ENCODE results near the gene STOX2. TPM values are rescaled to one million over a fixed set of nuclear protein-coding genes. Genes with fewer than 3 reads are reported as not detected.

Gene STOX2, protein sequence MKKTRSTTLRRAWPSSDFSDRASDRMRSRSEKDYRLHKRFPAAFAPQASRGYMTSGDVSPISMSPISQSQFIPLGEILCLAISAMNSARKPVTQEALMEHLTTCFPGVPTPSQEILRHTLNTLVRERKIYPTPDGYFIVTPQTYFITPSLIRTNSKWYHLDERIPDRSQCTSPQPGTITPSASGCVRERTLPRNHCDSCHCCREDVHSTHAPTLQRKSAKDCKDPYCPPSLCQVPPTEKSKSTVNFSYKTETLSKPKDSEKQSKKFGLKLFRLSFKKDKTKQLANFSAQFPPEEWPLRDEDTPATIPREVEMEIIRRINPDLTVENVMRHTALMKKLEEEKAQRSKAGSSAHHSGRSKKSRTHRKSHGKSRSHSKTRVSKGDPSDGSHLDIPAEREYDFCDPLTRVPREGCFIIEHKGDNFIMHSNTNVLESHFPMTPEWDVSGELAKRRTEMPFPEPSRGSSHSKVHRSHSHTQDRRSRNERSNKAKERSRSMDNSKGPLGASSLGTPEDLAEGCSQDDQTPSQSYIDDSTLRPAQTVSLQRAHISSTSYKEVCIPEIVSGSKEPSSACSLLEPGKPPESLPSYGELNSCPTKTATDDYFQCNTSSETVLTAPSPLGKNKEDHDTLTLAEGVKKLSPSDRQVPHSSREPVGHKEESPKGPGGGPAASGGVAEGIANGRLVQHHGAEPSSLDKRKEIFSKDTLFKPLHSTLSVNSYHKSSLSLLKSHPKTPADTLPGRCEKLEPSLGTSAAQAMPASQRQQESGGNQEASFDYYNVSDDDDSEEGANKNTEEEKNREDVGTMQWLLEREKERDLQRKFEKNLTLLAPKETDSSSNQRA (N-terminal part only)
- total RNA-seq = 10 to 100 TPM in 1 of 2 donors, 1 to 10 TPM in 1; 9.1 to 11.2 TPM
- long read RNA-seq, partial matches to known transcripts = 4 of 6 reads
- long read RNA-seq, other reads (novel, unspliced or antisense) = 2 of 6 reads

DNA sequence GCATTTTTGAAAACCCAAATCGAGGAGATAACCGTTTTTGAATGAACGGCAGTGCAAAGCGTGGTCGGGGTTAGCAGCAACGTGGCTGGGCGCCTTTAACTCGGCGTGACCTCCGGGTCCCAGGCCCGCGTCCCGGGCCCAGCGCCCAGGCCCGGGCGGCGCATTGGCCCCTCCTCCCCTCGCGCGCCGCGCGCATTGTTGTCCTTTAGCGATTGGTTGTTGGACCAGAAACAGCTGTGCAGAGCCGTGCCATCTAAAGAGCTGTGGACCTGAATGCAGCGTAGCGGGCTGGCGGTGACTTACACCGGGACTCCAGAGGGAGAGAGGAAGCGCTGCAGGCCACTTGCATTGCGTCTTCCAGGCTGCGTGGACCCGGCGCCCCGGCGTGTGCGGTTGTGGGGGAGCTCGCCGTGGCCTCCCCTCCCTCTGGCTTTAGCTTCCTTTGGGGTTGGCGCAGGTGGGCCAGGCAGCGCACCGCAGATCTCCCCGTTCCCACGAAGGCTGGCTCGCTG is at the start of gene STOX2:
STOX2 (plus strand) TSS at position 227 of the 512 bp plus-strand sequence. CDS start 1,484 bp downstream, outside the sequence.
- intact Hi-C loops (cut with DNase I) = loop anchor here (2.0 to 10.0 kb wide), 3 partner anchors 60 to 84 kb away; no protein-coding TSS in a partner anchor
- ATAC-seq (peak; percentile 88 to 95), DNase-seq (peak; percentile 85)

DNA sequence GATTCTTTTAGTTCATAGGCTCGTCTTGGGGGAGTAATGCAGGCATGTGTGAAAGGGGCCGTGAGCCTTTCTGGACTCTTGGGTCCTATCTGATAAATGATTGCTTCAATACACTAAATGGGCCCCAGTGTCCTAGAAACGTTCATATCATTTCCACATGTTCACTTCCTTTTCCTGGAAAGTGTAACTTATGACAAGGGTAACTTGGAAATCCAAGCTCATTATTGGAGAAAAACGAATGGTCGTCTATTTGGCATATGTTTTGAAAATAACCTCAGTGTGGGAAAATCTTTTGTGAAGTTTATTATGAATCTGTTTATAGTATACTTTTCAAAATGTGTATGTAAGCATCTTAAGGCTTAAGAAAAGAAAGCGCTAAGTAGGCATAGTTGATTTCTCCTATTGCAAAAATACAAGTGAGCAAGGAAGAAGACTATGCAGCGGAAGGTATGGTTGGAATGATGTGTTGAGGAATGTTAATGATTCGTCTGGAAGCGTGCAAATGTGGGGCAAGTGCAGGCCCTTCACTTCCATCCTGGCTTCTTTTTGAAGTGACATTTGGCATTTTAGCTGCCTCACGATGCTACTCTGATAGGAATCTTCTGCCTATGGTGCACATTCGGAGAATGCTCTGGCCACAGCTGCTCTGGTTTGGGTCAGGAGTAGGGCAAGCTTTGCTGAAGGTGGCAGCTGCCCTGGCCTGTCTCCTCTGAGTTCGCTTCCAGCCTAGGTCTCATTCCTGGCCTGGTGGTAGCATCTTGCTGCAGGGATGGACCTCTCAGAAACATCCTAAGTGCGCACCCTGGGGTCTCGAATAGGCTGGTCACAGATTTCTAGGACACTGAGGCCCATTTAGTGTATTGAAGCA is 49.5 kb upstream of the STOX2 start:
- ATAC-seq (no peak), DNase-seq (no peak)
- intact Hi-C loops (cut with DNase I) = no loop called here

DNA sequence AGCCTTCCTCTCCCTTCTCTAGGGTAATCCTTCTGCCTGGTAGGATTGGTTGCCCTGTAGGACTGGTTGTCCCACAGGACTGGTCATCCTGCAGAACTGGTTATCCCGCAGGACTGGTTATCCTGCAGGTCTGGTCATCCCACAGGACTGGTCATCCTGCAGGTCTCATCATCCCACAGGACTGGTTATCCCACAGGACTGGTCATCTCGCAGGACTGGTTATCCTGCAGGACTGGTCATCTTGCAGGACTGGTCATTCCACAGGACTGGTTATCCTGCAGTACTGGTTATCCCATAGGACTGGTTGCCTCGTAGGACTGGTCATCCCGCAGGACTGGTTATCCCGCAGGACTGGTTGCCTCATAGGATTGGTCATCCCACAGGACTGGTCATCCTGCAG is 48.1 kb upstream of the STOX2 start:
- intact Hi-C loops (cut with DNase I) = no loop called here
- DNase-seq = no peak
- ATAC-seq = no peak

DNA sequence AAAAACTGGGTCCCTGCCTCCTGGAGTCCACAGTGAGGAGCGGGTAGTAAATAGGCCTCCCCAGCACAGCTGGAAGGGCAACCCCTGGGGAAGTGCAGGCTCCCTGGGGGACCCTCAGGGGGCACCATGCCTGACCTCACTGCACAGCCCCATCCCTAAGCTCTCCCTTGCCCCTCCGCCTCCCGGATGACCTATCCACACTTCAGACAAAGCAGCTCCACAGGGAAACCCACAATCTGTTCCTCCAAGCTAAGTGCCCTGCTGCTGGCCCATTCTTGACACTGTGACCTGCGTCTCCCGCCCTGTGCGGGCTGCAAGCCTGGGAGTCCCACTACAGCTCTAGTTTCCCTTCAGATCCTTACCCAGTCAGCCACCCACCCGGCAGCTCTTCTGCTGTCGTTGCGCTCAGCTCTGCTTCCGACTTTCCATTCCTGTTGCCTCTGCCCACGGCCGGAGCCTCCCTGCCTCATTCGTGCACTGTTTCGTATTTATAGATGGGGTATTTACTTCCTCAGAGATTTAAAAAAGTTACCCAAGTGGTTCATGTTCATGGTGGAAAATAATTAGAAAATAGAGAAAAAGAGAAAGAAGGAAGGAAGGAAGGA is 47.0 kb upstream of the STOX2 start:
- intact Hi-C loops (cut with DNase I) = no loop called here
- no peak for DNase-seq

DNA sequence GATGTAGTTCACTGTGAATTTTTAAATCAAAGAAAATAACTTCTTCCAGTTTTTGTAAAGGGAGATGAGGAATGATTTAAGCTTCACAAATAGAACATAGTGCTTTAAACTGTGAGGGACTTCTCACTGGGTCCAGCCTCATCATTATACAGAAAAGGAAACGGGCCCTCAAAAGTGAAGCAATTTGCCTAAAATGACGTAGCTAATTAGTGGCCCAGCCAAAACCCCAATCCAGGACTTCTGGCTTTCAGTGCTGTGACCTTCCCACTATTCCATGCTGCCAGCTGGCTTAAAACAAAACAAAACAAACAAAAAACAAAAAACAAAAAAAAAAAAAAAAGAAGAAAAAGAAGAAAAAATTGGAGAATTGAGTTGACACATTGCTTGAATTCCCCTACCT is 45.0 kb upstream of the STOX2 start:
- ATAC-seq (peak in 1 of 2 donors; percentile 49), DNase-seq (no peak)
- intact Hi-C loops (cut with DNase I) = no loop called here

More for the DNA sequence above, 47.0 kb upstream of the STOX2 start:
- ATAC-seq = no peak

DNA sequence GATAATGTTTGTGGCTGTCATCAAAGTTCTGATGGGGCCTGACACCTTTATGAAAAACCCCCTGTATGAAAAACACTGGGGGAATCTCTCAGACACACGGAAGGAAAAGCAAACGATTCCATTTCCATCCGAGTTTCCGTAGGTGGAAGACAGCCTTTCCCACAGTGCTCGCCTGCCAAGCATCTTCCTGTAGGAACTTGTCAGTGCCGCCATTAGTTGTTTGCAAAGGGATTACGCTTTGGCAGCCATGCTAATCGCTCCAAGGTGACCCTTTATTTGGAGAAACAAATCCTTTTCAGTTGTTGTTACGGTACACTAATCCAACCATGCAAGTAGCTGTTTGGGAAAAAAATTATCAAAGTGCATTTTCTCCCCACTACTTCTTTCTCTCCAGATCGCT is 44.4 kb upstream of the STOX2 start:
- intact Hi-C loops (cut with DNase I) = no loop called here
- ATAC-seq (no peak), DNase-seq (no peak)

DNA sequence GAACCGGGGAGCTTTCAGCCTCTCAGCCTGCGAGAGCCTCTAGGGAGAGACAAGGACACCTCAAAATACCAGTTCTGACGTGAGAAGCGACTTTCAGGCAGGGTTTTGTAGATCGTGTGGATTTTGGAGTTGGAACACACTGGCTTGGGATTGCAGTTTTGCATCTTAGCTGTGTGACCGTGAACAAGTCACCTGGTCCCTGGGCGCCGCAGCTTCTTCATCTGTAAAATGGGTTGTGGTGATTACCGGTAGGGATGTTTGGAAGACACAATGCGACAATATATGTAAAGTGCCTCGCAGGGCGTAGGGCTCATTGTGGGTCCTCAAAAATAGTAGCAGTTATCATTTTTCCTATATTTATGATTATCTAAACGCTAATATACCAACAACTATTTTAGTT is 43.7 kb upstream of the STOX2 start:
- ATAC-seq (no peak), DNase-seq (no peak)
- intact Hi-C loops (cut with DNase I) = no loop called here

DNA sequence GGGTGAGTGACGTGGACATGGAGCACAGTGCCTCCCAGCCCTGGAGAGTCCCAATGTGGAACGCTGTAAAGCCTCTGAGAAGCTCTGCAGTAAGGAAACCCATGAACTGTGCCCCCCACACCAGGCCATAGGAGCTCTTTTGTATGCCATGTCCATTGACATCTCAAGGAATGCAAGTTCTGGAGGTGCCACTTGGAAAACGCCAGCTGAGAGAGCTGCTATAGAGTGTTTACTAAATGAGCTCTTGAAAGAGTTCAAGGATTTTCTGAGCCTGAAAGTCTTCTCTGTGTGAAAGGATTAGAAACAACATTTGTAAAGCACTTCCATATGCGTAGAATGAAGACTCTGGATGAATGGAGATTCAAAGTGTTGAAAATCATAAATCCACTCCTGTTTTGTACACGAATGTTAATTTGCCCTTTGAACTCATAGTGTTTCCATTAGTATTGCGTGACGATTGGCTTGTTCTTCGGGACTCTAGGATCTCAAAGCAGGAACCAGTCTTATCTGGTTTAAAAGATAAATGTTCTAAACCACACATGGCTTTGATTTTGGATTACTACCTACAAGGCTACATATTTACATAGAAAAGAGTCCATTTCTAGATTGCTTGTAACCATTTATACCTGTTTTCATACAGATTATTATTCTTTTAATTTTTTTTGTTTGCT is 41.8 kb upstream of the STOX2 start:
- DNase-seq = no peak
- no peak for ATAC-seq
- intact Hi-C loops (cut with DNase I) = no loop called here

DNA sequence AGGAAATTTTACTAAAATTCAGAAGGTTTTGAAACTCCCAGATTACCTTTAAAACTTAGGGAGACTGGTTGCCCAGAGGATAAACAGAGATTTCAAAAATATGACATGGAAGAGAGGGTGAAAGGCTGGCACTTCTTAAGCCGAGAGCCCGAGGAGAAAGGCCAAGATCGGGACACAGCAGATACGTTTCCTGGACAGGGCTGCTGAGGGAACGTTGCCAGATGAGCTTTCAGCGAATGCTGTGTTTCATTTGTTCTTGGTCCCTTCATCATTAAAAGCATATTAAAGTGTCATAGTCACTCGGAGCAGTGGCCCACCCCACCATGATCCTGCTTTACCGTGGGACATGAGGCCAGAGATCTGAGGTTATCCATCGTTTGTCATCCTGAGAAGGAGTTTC is 37.9 kb upstream of the STOX2 start:
- DNase-seq = no peak
- ATAC-seq = peak in 1 of 2 donors; percentile 32
- intact Hi-C loops (cut with DNase I) = no loop called here

DNA sequence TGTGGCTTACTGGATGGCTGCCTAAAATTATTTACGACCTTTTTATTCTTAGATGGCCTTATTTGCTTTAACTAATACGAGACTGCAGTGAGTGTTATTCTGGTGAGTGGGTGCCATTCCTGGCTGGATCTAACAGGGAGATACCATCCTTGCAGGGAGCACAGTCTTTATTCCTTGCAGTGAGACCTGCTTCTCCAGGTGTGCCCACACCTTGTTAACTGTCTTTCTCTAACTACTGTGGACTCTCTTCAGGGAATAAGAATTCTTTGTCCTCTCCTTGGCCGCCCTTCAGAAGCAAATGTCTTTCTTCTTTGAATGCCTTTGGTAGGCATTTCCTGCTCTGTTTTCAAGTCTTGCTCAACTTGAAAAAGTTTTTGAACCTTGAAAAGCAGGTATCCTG is 34.1 kb upstream of the STOX2 start:
- intact Hi-C loops (cut with DNase I) = loop anchor here in 1 of 2 donors (10.0 kb wide), 1 partner anchor 114 kb away; no protein-coding TSS in a partner anchor

DNA sequence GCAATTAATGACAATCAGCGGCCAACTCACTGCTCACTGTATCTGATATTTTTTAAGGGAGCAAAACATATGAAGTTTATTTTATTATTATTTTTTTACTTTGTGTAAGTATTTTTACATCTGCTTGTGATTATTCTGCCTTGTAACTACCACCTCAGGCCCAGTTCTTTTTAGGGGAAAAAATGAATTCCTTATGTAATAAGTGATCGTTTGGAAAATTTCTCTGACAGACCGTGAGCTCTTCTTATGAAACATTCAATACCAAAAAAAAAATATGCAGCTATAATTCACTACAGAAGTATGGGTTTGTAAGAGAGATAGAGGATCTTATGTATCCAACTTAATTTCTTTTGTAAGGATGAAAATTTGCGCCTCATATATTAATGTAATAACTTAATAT is 33.5 kb upstream of the STOX2 start:
- ATAC-seq = no peak
- no peak for DNase-seq
- intact Hi-C loops (cut with DNase I) = loop anchor here in 1 of 2 donors (10.0 kb wide), 1 partner anchor 113 kb away; no protein-coding TSS in a partner anchor

More for the DNA sequence above, 34.1 kb upstream of the STOX2 start:
- no peak for DNase-seq
- no peak for ATAC-seq

DNA sequence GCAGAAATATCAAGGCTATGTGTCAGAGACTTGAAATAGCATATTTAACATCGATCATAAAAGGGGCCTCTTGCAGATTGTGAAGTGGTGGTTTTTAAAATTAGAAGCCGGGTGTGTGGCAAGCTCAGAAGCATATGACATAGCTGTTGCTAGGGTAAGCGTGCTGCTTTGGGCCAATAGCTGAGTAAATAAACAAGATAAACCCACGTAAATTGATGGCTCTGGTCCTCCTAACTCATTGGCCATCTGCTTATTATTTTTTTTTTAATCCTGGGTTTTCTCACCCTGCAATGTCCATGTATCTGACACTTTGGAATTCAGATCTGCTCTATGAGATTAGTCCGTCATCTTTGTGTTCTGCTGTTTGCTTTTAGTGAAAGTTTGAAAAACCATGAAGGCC is 32.6 kb upstream of the STOX2 start:
- DNase-seq (no peak), ATAC-seq (no peak)

DNA sequence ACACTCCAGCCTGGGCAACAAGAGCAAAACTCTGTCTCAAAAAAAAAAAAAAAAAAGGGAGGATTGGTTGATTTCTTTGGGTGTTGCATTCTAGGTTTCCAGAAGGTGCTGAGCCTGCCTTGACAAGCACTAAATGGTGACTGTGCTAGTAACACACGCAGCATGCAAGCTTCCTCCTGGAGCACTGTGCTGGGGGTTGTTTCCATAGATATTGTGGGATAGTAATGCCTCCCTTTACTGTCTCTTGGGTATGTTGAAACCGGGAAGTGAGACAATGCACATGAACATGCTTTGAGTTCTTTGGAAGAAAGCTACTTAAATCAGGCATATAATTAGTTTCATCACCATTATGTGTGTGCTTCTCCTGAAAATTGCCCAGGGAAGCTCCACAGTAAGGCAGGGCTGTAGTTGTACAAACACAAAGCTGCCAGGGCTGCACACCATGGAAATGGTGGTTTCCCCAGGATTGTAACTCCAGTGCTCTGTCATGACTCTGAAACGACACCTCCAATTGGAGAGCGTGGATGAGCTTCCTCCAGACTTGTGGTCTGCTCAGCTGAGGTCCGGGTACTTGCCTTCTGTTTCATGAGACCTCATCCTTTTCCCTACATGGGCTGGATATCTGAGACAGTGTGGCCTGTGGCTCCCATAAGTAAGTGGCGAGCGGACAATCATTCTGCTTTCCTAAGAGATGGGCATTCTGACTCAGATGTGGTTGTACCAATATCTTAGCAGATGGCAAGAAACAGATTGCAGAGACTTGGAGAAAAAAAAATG is 31.5 kb upstream of the STOX2 start:
- intact Hi-C loops (cut with DNase I) = loop anchor here in 1 of 2 donors (10.0 kb wide), 1 partner anchor 111 kb away; no protein-coding TSS in a partner anchor
- no peak for DNase-seq
- ATAC-seq = no peak

More for the DNA sequence above, 32.6 kb upstream of the STOX2 start:
- intact Hi-C loops (cut with DNase I) = loop anchor here in 1 of 2 donors (10.0 kb wide), 1 partner anchor 112 kb away; no protein-coding TSS in a partner anchor

DNA sequence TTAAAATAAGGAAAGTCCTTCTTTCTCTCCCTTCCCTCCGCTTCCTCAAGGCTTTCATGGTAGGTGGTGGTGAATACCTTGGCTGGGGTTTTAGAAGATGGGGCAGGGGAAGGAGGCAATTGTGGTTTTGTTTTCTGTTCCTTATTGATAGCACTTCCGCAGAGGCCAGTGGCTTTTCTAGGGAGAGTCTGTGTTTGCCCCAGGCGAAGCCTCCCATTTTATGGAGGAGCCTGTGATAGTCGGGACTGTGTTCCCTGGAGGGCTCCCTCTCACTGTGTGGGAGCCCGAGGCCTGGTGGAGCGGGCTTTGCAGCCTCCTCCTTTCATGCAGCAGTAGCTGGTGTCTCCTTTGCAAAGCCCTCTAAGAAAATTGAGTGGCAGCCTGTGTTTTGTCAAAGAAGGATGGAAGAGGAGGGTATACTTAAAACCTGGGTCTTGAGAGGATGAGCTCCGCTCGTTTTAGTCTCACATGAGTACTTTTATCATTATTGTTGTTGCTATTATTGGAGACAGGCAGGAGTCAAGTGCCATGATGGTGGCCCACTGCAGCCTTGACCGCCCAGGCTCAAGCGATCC is 29.8 kb upstream of the STOX2 start:
- intact Hi-C loops (cut with DNase I) = loop anchor here in 1 of 2 donors (10.0 kb wide), 1 partner anchor 109 kb away; no protein-coding TSS in a partner anchor
- DNase-seq = no peak
- no peak for ATAC-seq

DNA sequence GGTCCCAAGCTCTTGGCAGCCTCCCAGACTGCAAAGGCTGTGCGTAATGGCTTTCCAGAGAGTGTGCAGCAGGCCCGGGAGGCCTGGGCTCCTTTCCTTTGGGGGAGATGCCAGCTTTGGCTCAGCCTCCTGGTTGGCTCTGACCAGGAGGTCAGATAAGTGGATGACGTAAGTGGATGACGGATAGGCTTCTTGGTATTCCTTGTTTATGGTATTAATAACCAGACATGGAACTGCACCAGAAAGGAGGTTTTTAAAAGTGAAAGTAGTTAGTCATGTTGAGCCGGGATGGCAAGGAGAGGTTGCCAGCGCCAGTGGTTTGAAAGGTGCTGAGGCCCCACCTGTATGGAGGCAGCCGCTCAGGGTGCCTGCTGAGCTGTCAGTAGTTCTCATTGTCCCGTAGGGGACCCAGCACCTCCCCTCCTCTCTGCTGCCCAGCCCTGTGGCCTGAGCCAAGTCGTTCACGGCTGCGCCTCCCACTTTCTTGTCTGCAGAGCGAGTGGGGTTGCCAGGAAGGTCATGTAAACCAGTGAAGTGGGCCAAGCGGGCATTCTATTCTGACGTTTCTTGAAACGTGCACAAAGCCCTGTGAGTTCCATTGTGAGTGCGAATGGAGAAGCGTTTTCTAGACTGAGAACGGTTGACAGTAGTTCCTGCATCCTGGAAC is 28.7 kb upstream of the STOX2 start:
- ATAC-seq (peak; percentile 93 to 97), DNase-seq (peak; percentile 89)
- intact Hi-C loops (cut with DNase I) = loop anchor here in 1 of 2 donors (10.0 kb wide), 1 partner anchor 108 kb away; no protein-coding TSS in a partner anchor

Data from left cardiac atrium (tissue), 4 donors.